Measurements from ENCODE around the gene LIME1. TPM values are rescaled to one million over a fixed set of nuclear protein-coding genes. Genes with fewer than 3 reads are reported as not detected.

The LIME1 gene
- total RNA-seq, 1 experiment from 2014 or later, result 13.5 TPM

DNA sequence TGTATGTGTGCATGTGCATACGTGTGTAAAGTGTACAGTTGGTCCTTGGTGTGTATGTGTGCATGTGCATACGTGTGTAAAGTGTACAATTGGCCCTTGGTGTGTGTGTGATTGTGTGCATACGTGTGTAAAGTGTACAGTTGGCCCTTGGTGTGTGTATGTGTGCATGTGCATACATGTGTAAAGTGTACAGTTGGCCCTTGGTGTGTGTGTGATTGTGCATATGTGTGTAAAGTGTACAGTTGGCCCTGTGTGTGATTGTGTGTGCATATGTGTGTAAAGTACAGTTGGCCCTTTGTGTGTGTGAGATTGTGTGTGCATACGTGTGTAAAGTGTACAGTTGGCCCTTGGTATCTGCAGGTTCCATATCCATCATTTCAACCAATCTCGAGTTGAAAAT is 5.1 kb upstream of the LIME1 start:
- Histone ChIP-seq H2AK5ac (ENCODE audit: insufficient read length, low read length) (no peak overlapping the region), H2BK120ac (ENCODE audit: low read depth, low read length, poor library complexity, severe bottlenecking) (no peak overlapping the region), H3K27me3 (ENCODE audit: insufficient read depth, low read length) (no peaks in the 10 kb centered on the region), H3K79me1 (ENCODE audit: insufficient read depth, low read depth, low read length, poor library complexity, severe bottlenecking) (peaks cover 3% of the 10 kb centered on the region), H3T11ph (ENCODE audit: low read length) (no peak overlapping the region), H3K14ac (ENCODE audit: insufficient read depth, low read length) (no peak overlapping the region), H2BK15ac (ENCODE audit: low read depth, low read length) (no peak overlapping the region), H4K20me1 (ENCODE audit: control insufficient read depth, insufficient read depth, insufficient read length) (no peaks in the 10 kb centered on the region), H3K79me2 (ENCODE audit: insufficient read depth, low read length) (no peaks in the 10 kb centered on the region), H2BK12ac (ENCODE audit: insufficient read length, low read depth, low read length) (no peak overlapping the region), H3K23me2 (ENCODE audit: insufficient read length, low read depth, low read length, poor library complexity, severe bottlenecking) (no peaks in the 10 kb centered on the region), H2AFZ (ENCODE audit: low read length) (no peak overlapping the region), H3K23ac (ENCODE audit: insufficient read length, low read depth, low read length) (no peak overlapping the region), H2BK20ac (ENCODE audit: low read depth, low read length, poor library complexity, severe bottlenecking) (no peak overlapping the region), H2BK5ac (ENCODE audit: insufficient read length, low read length) (no peak overlapping the region), H3K4me2 (ENCODE audit: insufficient read depth, insufficient read length, low read length) (no peak overlapping the region), H3K4me1 (ENCODE audit: insufficient read depth, low read length) (no peaks in the 10 kb centered on the region), H3K56ac (ENCODE audit: insufficient read length, low read depth, low read length) (no peak overlapping the region), H3K18ac (ENCODE audit: insufficient read length, low read depth, low read length) (no peak overlapping the region), H4K8ac (replicated peaks; ENCODE audit: insufficient read length, low read depth, low read length) (no peak overlapping the region), H3K9me3 (ENCODE audit: control insufficient read depth, low read depth, low read length) (no peaks in the 10 kb centered on the region), H4K5ac (ENCODE audit: insufficient read length, low read depth, low read length) (no peak overlapping the region), H3K9ac (ENCODE audit: extremely low read depth, insufficient read length, low read length) (no peak overlapping the region), H3K4ac (ENCODE audit: low read depth, low read length) (no peak overlapping the region), H4K91ac (ENCODE audit: insufficient read length, low read depth, low read length) (no peak overlapping the region), H3K27ac (ENCODE audit: insufficient read length, low read depth, low read length) (no peak overlapping the region)
- TF ChIP-seq, protein P1, sequence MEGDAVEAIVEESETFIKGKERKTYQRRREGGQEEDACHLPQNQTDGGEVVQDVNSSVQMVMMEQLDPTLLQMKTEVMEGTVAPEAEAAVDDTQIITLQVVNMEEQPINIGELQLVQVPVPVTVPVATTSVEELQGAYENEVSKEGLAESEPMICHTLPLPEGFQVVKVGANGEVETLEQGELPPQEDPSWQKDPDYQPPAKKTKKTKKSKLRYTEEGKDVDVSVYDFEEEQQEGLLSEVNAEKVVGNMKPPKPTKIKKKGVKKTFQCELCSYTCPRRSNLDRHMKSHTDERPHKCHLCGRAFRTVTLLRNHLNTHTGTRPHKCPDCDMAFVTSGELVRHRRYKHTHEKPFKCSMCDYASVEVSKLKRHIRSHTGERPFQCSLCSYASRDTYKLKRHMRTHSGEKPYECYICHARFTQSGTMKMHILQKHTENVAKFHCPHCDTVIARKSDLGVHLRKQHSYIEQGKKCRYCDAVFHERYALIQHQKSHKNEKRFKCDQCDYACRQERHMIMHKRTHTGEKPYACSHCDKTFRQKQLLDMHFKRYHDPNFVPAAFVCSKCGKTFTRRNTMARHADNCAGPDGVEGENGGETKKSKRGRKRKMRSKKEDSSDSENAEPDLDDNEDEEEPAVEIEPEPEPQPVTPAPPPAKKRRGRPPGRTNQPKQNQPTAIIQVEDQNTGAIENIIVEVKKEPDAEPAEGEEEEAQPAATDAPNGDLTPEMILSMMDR (conservative IDR thresholded peaks at IDR 0.05), result no peak
- Mint-ChIP-seq H3K4me1 (no peaks in the 10 kb centered on the region), H3K27ac (no peak overlapping the region), H3K9me3 (no peaks in the 10 kb centered on the region), H3K4me3 (no peak overlapping the region), H3K27me3 (ENCODE audit: low read depth) (no peaks in the 10 kb centered on the region; the same call in 1 of the 2 replicates), H3K36me3 (ENCODE audit: insufficient read depth in 1 of 3, low read depth in 3 of 3) (peaks cover 11 to 42% (median 19%) of the 10 kb centered on the region in 3 experiments; a peak in 6 of 7 replicates)
- no peak for DNase-seq
- WGBS (ENCODE audit: extremely low coverage, insufficient read length, low lambda C conversion rate), result no CpG with 5 or more reads among the region's 5 CpGs
